ENCODE measurements around the gene ZP1.

DNA sequence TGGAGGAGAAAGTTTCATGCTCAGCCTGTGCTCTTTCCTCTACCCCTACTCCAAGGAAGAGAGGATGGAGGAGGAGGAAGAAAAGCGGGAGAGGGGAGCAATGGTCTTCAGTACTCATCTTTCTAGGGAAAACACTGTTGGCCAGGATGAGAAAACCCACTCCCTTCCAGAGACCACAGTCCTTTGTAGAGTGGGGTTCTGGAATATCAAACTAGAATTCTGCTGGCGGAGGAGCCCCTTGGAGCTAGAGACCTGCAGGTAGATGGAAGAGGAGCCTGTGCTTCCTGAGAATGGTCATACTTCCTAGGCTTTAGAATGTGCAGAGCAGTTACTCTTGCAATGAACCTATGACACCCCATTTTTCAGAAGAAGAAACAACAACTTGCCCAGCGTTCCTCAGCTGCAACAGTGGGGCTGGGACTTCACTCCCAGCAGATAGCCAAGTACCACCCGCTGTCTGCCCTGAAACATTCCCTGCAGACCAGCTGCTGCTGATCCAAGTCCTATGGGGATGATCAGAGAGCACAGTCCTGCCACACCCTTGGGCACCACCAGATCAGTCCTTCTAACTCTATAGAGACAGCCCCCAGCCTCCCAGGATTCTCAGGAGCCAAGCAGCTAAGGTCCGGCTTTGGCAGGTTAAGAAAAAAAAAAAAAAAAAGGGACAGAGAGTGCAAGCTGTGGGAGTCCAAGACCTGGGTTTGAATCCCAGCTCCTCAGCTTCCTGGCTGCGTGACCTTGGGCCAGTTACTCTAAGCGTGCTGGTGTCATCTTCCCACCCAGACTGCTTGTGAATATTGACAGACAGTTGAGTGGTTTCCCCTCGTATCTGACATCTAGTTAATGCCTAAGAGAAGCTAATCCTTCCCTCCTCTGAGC, 12.3 kb upstream of the ZP1 start:
- TF ChIP-seq, protein P1, sequence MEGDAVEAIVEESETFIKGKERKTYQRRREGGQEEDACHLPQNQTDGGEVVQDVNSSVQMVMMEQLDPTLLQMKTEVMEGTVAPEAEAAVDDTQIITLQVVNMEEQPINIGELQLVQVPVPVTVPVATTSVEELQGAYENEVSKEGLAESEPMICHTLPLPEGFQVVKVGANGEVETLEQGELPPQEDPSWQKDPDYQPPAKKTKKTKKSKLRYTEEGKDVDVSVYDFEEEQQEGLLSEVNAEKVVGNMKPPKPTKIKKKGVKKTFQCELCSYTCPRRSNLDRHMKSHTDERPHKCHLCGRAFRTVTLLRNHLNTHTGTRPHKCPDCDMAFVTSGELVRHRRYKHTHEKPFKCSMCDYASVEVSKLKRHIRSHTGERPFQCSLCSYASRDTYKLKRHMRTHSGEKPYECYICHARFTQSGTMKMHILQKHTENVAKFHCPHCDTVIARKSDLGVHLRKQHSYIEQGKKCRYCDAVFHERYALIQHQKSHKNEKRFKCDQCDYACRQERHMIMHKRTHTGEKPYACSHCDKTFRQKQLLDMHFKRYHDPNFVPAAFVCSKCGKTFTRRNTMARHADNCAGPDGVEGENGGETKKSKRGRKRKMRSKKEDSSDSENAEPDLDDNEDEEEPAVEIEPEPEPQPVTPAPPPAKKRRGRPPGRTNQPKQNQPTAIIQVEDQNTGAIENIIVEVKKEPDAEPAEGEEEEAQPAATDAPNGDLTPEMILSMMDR (IDR thresholded peaks at IDR 0.05), result no peak
- no peak for TF ChIP-seq POLR2A (IDR thresholded peaks at IDR 0.05)

Data from breast epithelium (tissue), 3 donors.